Common myeloid progenitor, CD34-positive (primary cell): ENCODE results near the gene ELL2.
"Not testable (repeated sequence)": the region's sequence is repeated elsewhere in the genome, so short reads cannot be mapped to it uniquely, and the experiment has no call there.

ENCODE experiments used
- CTCF ChIA-PET: fragments of 350-600 bp; sonication (Branson Sonifier 250); formaldehyde crosslinking; loops from one replicate; lab custom pipeline; 2021; ENCODE audit warnings: antibody characterized with exemption; lab: Charles Lee
- POLR2A ChIA-PET: fragments of 350-600 bp; sonication (Branson Sonifier 250); formaldehyde crosslinking; loops from one replicate; lab custom pipeline; 2021; ENCODE audit warnings: antibody characterized with exemption; lab: Charles Lee
- DNase-seq, 3 donors: peaks; one replicate each; pipeline versions ENCODE4 v3.0.0 to v3.0.0-alpha.2; 2013
- H3K27ac ChIP-seq, 2 experiments: 1 replicate in 1 of 2; 2 replicates in 1 of 2; pipeline ENCODE4 v1.7.0; 2013; ENCODE audit warnings: inconsistent platforms in 2 of 2, low read length in 2 of 2, mild to moderate bottlenecking in 2 of 2, low read depth in 1 of 2, moderate library complexity in 1 of 2; ENCODE audit not compliant: severe bottlenecking in 2 of 2, insufficient read depth in 1 of 2, poor library complexity in 1 of 2
- H3K27me3 ChIP-seq, 5 experiments: replicated peaks in 2 of 5; 1 replicate in 3 of 5; 2 replicates in 2 of 5; pipeline versions ENCODE4 v1.6.1 to v1.7.0; 2013; ENCODE audit warnings: low read length in 4 of 5, mild to moderate bottlenecking in 2 of 5, moderate library complexity in 2 of 5, inconsistent platforms in 1 of 5; ENCODE audit not compliant: insufficient read depth in 5 of 5, control insufficient read depth in 4 of 5
- H3K36me3 ChIP-seq, 4 experiments: 1 replicate in 2 of 4; 2 replicates in 2 of 4; pipeline versions ENCODE4 v1.6.1 to v1.7.0; 2013; ENCODE audit warnings: low read length in 3 of 4, control low read depth in 1 of 4, mild to moderate bottlenecking in 1 of 4; ENCODE audit not compliant: control insufficient read depth in 4 of 4, insufficient read depth in 4 of 4
- H3K4me1 ChIP-seq, 4 experiments: 1 replicate in 3 of 4; 2 replicates in 1 of 4; pipeline versions ENCODE4 v1.6.1 to v1.7.1; 2013; ENCODE audit warnings: low read length in 3 of 4, mild to moderate bottlenecking in 3 of 4, control low read depth in 1 of 4, inconsistent platforms in 1 of 4, moderate library complexity in 1 of 4; ENCODE audit not compliant: control insufficient read depth in 4 of 4, insufficient read depth in 4 of 4; ENCODE audit errors: control extremely low read depth in 1 of 4
- H3K4me3 ChIP-seq, 7 experiments: 1 replicate in 4 of 7; 2 replicates in 3 of 7; pipeline versions ENCODE4 v1.5.1 to v1.7.0; 2013; ENCODE audit warnings: mild to moderate bottlenecking in 7 of 7, low read length in 6 of 7, moderate library complexity in 6 of 7, inconsistent platforms in 2 of 7, low read depth in 2 of 7, control low read depth in 1 of 7; ENCODE audit not compliant: insufficient read depth in 4 of 7, control insufficient read depth in 1 of 7; ENCODE audit errors: extremely low read depth in 1 of 7
- H3K9me3 ChIP-seq, 5 experiments: 1 replicate in 4 of 5; 2 replicates in 1 of 5; pipeline versions ENCODE4 v1.6.1 to v1.7.1; 2013; ENCODE audit warnings: low read length in 4 of 5, mild to moderate bottlenecking in 2 of 5, inconsistent platforms in 1 of 5, low read depth in 1 of 5, moderate library complexity in 1 of 5; ENCODE audit not compliant: control insufficient read depth in 4 of 5, insufficient read depth in 2 of 5; ENCODE audit errors: control extremely low read depth in 1 of 5
- WGBS: methylation state at CpG from one replicate; pipeline ENCODE4 v1.1.5; 2013; ENCODE audit not compliant: insufficient coverage; 5-methylcytosine and 5-hydroxymethylcytosine counted together

ELL2 gene

GRCh38 chr5:95838556-95838955 lies 123.1 kb downstream of the ELL2 start:
- peaks cover 26 to 56% (median 46%) of the 10 kb centered on the region in 4 experiments for H3K4me1 ChIP-seq
- ChIA-PET POLR2A (interaction anchor here (0.6 kb wide), 1 partner anchor 104 kb away, joined by 3 read pairs; no protein-coding TSS in a partner anchor), CTCF (interaction anchor here (0.9 to 22.7 kb wide), 6 partner anchors 16 to 174 kb away, joined by 3 to 430 read pairs (median 4); partner anchors contain the start of gene GLRX)
- H3K27ac ChIP-seq, result no peak overlapping the region
- no peaks in the 10 kb centered on the region for H3K36me3 ChIP-seq
- H3K27me3 ChIP-seq, result no peaks in the 10 kb centered on the region
- no CpG with 5 or more reads among the region's 1 CpG for WGBS
- no peak for DNase-seq
- H3K9me3 ChIP-seq, result no peaks in the 10 kb centered on the region
- no peak overlapping the region for H3K4me3 ChIP-seq

GRCh38 chr5:95838001-95838520 lies 123.6 kb downstream of the ELL2 start:
- DNase-seq, result no peak
- H3K36me3 ChIP-seq, result no peaks in the 10 kb centered on the region
- ChIA-PET POLR2A (no interaction called here), CTCF (interaction anchor here (0.9 to 22.7 kb wide), 6 partner anchors 15 to 174 kb away, joined by 3 to 430 read pairs (median 4); partner anchors contain the start of gene GLRX)
- H3K4me3 ChIP-seq, result no peak overlapping the region
- H3K4me1 ChIP-seq, result peaks cover 29 to 57% (median 43%) of the 10 kb centered on the region in 4 experiments
- H3K27me3 ChIP-seq, result no peaks in the 10 kb centered on the region
- no peaks in the 10 kb centered on the region for H3K9me3 ChIP-seq
- 98% methylated on average over 8 of the region's 8 CpGs for WGBS
- no peak overlapping the region for H3K27ac ChIP-seq

- Histone ChIP-seq H3K4me3 (no peak overlapping the region), H3K9me3 (no peaks in the 10 kb centered on the region), H3K36me3 (no peaks in the 10 kb centered on the region), H3K27ac (no peak overlapping the region), H3K27me3 (no peaks in the 10 kb centered on the region), H3K4me1 (peaks cover 26 to 57% (median 42%) of the 10 kb centered on the region in 4 experiments)
- WGBS, result 77% methylated on average over 4 of the region's 5 CpGs
- CTCF ChIA-PET, result interaction anchor here (1.2 to 22.7 kb wide), 4 partner anchors 13 to 173 kb away, joined by 3 to 430 read pairs (median 4); no protein-coding TSS in a partner anchor
- POLR2A ChIA-PET, result no interaction called here
- DNase-seq, result no peak
Measured at GRCh38 chr5:95837492-95837891, 124.2 kb downstream of the ELL2 start.

- POLR2A ChIA-PET, DNase-seq, H3K4me3 ChIP-seq, H3K9me3 ChIP-seq, H3K36me3 ChIP-seq, H3K27me3 ChIP-seq: not testable (repeated sequence)
- CTCF ChIA-PET, result interaction anchor here (0.9 to 22.7 kb wide), 6 partner anchors 13 to 119 kb away, joined by 3 to 430 read pairs (median 3); no protein-coding TSS in a partner anchor
- Histone ChIP-seq H3K27ac (peak overlapping the region in 1 of 2 experiments; percentile 75), H3K4me1 (peaks cover 21 to 56% (median 38%) of the 10 kb centered on the region in 4 experiments)
- WGBS, result no CpG with 5 or more reads among the region's 4 CpGs
Measured at GRCh38 chr5:95836971-95837370, 124.7 kb downstream of the ELL2 start.

- H3K4me3 ChIP-seq, result peak overlapping the region in 2 of 7 experiments; percentile 70 to 82
- peak overlapping the region; percentile 37 to 75 for H3K27ac ChIP-seq
- POLR2A ChIA-PET, result no interaction called here
Measured at GRCh38 chr5:95836544-95836943, 125.1 kb downstream of the ELL2 start.

GRCh38 chr5:95835682-95836385 lies 125.8 kb downstream of the ELL2 start:
- Histone ChIP-seq H3K27me3 (no peaks in the 10 kb centered on the region), H3K4me3 (peak overlapping the region in 6 of 7 experiments; percentile 46 to 82 (median 72)), H3K36me3 (no peaks in the 10 kb centered on the region), H3K4me1 (peaks cover 16 to 46% (median 32%) of the 10 kb centered on the region in 4 experiments), H3K27ac (peak overlapping the region; percentile 37 to 75), H3K9me3 (no peaks in the 10 kb centered on the region)
- peak in 2 of 3 donors; percentile 80 to 85 for DNase-seq
- WGBS, result 2% methylated on average over 9 of the region's 10 CpGs
- CTCF ChIA-PET, result interaction anchor here (0.9 to 22.7 kb wide), 9 partner anchors 12 to 170 kb away, joined by 3 to 430 read pairs (median 5); partner anchors contain the start of gene GLRX
- POLR2A ChIA-PET, result interaction anchor here (0.6 kb wide), 1 partner anchor 86 kb away, joined by 3 read pairs; no protein-coding TSS in a partner anchor

More at GRCh38 chr5:95836544-95836943, 125.1 kb downstream of the ELL2 start:
- Histone ChIP-seq H3K4me1 (peaks cover 21 to 52% (median 34%) of the 10 kb centered on the region in 4 experiments), H3K27me3 (no peaks in the 10 kb centered on the region), H3K36me3 (no peaks in the 10 kb centered on the region), H3K9me3 (no peaks in the 10 kb centered on the region)
- CTCF ChIA-PET, result interaction anchor here (0.9 to 22.7 kb wide), 5 partner anchors 14 to 118 kb away, joined by 3 to 430 read pairs (median 3); no protein-coding TSS in a partner anchor
- WGBS, result no CpG with 5 or more reads among the region's 1 CpG
- peak in 1 of 3 donors; percentile 47 for DNase-seq
